Measurements from ENCODE around the gene S100A10. TPM values are rescaled to one million over a fixed set of nuclear protein-coding genes. Genes with fewer than 3 reads are reported as not detected.

The S100A10 gene
- total RNA-seq, 1 experiment from 2014 or later, result 161 TPM

GRCh38 chr1:152007047-152007446 is 13.4 kb upstream of the S100A10 start:
- CTCF ChIA-PET, result interaction anchor here (1.1 kb wide), 1 partner anchor 39 kb away, joined by 3 read pairs; no protein-coding TSS in a partner anchor
- Mint-ChIP-seq H3K4me3 (no peak overlapping the region), H3K9me3 (no peaks in the 10 kb centered on the region), H3K27me3 (ENCODE audit: low read depth) (peaks cover 4% of the 10 kb centered on the region), H3K4me1 (no peaks in the 10 kb centered on the region), H3K27ac (no peak overlapping the region), H3K36me3 (no peaks in the 10 kb centered on the region)
- no peak for DNase-seq (ENCODE audit: low spot score)
- no peak for ATAC-seq
- TF ChIP-seq ELF4 (CRISPR knock-in tag; IDR thresholded peaks at IDR 0.05; ENCODE audit: low read depth) (no peak), JAZF1 (CRISPR knock-in tag; IDR thresholded peaks at IDR 0.05) (no peak), MAX (CRISPR knock-in tag; IDR thresholded peaks at IDR 0.05) (no peak), ZBTB43 (CRISPR knock-in tag; IDR thresholded peaks at IDR 0.05) (no peak), SP1 (CRISPR knock-in tag; conservative IDR thresholded peaks at IDR 0.05) (no peak), CTCF (IDR thresholded peaks at IDR 0.05) (no peak), MYBL2 (CRISPR knock-in tag; IDR thresholded peaks at IDR 0.05) (no peak), ATF6 (CRISPR knock-in tag; IDR thresholded peaks at IDR 0.05) (no peak), RORB (CRISPR knock-in tag; IDR thresholded peaks at IDR 0.05) (no peak)
- POLR2A ChIA-PET, result no interaction called here

GRCh38 chr1:152005360-152005912 is 11.8 kb upstream of the S100A10 start:
- ChIA-PET POLR2A (no interaction called here), CTCF (interaction anchor here (2.1 to 7.9 kb wide), 4 partner anchors 9 to 72 kb away, joined by 12 to 293 read pairs (median 118); no protein-coding TSS in a partner anchor)
- Mint-ChIP-seq H3K27me3 (ENCODE audit: low read depth) (peaks cover 4% of the 10 kb centered on the region), H3K4me3 (no peak overlapping the region), H3K36me3 (no peaks in the 10 kb centered on the region), H3K4me1 (peaks cover 13% of the 10 kb centered on the region), H3K27ac (no peak overlapping the region), H3K9me3 (no peaks in the 10 kb centered on the region)
- DNase-seq (ENCODE audit: low spot score), result no peak
- no peak for ATAC-seq
- TF ChIP-seq ZNF219 (CRISPR knock-in tag; IDR thresholded peaks at IDR 0.05; ENCODE audit: borderline replicate concordance) (no peak), E2F1 (CRISPR knock-in tag; IDR thresholded peaks at IDR 0.05) (no peak), RELA (CRISPR knock-in tag; IDR thresholded peaks at IDR 0.05; ENCODE audit: borderline replicate concordance) (no peak), CREB1 (CRISPR knock-in tag; IDR thresholded peaks at IDR 0.05) (no peak), NR3C1 (CRISPR knock-in tag; conservative IDR thresholded peaks at IDR 0.05; ENCODE audit: low read depth) (no peak), ZBTB43 (CRISPR knock-in tag; IDR thresholded peaks at IDR 0.05) (no peak), ZNF425 (CRISPR knock-in tag; conservative IDR thresholded peaks at IDR 0.05) (no peak), ZNF263 (CRISPR knock-in tag; IDR thresholded peaks at IDR 0.05; ENCODE audit: low read depth) (no peak), IRF2 (CRISPR knock-in tag; IDR thresholded peaks at IDR 0.05; ENCODE audit: borderline replicate concordance, low read depth) (no peak), PRDM15 (CRISPR knock-in tag; IDR thresholded peaks at IDR 0.05) (no peak), ATF2 (CRISPR knock-in tag; IDR thresholded peaks at IDR 0.05; ENCODE audit: borderline replicate concordance, low read depth) (no peak)

All from WTC11 (cell line).